Keratinocyte (primary cell): ENCODE measurements around the gene EFCAB6.
A peak's percentile ranks its signal among the peaks of the same experiment; 100 is the strongest.

Source experiments
- EZH2 ChIP-seq: IDR thresholded peaks from one replicate; pipeline ENCODE4 v1.6.1; 2012; ENCODE audit warnings: inconsistent platforms, mild to moderate bottlenecking, low read length, moderate library complexity
- TF ChIP-seq, protein P1 (sequence below), 3 experiments: IDR thresholded peaks in 1 of 3; conservative IDR thresholded peaks in 1 of 3; optimal IDR thresholded peaks in 1 of 3; 2 replicates in 2 of 3; 3 replicates in 1 of 3; pipeline versions ENCODE3 to v1.5.1; 2011; ENCODE audit warnings: low read length in 3 of 3, mild to moderate bottlenecking in 3 of 3, moderate library complexity in 2 of 3, control low read depth in 1 of 3, inconsistent platforms in 1 of 3; ENCODE audit not compliant: insufficient read depth in 2 of 3; ENCODE audit errors: extremely low read depth in 1 of 3

DNA sequence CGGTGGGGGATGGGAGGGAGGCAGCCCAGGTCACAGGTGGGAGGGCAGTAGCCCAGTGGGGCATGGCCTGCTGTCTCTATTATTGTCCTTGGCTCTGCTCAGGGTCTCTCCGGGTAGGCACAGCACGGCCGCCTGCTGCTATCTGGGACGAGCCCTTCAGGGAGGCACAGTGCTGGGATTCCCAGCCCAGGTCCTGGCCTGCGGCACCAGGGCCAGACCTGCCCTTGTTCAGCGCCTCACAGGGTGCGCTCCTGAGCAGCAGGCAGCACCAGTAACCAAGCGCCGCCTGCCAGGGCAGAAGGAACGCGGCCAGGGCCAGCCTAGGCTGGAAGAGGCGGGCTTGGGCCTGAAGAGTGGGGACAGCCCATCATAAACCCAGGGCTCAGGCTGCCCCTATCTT lies 249.3 kb downstream of the EFCAB6 start:
- TF ChIP-seq, protein P1, sequence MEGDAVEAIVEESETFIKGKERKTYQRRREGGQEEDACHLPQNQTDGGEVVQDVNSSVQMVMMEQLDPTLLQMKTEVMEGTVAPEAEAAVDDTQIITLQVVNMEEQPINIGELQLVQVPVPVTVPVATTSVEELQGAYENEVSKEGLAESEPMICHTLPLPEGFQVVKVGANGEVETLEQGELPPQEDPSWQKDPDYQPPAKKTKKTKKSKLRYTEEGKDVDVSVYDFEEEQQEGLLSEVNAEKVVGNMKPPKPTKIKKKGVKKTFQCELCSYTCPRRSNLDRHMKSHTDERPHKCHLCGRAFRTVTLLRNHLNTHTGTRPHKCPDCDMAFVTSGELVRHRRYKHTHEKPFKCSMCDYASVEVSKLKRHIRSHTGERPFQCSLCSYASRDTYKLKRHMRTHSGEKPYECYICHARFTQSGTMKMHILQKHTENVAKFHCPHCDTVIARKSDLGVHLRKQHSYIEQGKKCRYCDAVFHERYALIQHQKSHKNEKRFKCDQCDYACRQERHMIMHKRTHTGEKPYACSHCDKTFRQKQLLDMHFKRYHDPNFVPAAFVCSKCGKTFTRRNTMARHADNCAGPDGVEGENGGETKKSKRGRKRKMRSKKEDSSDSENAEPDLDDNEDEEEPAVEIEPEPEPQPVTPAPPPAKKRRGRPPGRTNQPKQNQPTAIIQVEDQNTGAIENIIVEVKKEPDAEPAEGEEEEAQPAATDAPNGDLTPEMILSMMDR (optimal IDR thresholded peaks at IDR 0.05 in 1 of 3, IDR thresholded peaks at IDR 0.05 in 1 of 3, conservative IDR thresholded peaks at IDR 0.05 in 1 of 3; ENCODE audit: extremely low read depth in 1 of 3, insufficient read depth in 2 of 3, low read length in 3 of 3): peak in 1 of 3 experiments; percentile 8
- TF ChIP-seq EZH2: no peak
